T follicular helper cell (primary cell): ENCODE results near the gene PRSS57.

Source experiments
- DNase-seq: peaks from one replicate; pipeline ENCODE4 v3.0.0-alpha.2; 2020; ENCODE audit warnings: low read depth

The PRSS57 gene

DNA sequence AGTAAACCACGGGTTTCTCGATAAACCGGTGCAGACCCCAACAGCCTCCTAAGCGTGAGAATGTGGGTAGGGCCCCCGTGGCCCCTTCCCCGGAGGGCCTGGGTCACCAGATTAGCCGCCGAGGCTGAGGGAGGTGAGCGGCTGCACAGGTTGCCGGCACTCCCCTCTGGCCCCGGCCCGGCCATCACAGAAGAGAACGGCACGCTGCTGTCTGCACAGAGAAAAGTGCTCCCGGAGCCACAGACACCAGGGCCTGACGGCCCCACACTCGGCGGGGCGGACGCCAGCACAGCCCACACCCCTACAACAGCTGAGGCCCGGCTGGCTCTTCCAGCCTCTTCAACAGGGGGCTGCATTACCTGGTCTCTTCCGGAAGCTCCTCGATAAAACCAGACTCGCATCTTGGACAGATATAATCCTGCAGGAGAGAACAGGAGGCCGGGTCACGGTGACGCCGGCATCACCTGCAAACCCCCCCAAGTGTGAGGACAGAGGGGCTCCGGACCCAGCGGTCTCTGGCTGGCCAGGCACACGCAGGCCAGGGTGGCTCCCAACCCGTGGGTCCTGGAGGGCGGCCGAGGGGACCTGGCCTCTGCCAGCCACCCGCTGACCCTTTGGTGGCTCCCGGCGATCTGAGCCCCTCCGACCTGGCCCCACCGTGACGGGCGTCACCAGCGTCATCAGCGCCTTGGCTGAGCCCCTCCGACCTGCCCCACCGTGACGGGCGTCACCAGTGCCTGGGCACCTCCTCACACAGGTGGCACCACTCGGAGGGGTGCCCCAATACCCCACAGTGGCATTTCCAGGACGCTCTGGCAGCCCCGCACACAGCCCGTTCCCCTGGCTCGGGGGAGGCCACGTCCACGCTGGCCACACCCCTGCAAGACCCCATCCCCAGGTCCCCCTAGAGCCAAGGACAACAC, 42.5 kb downstream of the PRSS57 start:
- DNase-seq, result no peak

- DNase-seq, result no peak
These were observed 43.3 kb downstream of the PRSS57 start for GRCh38 chr19:651991-652390.

DNA sequence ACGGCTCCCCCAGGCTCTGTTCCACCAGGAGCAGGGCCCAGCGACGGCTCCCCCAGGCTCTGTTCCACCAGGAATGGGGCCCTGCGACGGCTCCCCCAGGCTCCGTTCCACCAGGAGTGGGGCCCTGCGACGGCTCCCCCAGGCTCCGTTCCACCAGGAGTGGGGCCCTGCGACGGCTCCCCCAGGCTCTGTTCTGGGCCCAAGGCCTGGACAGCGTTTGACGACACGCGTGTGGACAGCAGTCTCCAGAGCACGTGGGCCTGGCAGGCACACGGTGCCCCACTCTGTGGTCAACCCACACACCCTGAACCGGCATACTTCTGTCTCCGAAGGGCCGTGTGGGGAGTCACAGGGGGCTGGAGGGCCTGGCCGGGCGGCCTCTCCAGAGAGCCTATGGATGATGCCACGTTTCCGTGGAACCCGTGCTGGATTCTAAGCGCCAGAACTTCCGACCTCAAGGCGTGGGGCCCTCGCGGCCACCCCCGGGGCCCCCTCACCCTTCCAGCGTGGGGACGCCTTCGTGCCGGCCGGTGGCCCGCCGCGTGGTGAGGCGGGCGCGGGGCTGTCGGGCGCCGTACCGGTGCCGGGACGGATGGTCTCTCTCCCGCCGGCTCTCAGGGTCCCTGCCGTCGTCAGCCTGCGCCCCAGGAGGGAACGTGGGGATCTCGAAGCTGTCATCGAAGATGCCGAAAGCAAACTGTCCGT, 44.0 kb downstream of the PRSS57 start:
- DNase-seq, result no peak

DNA sequence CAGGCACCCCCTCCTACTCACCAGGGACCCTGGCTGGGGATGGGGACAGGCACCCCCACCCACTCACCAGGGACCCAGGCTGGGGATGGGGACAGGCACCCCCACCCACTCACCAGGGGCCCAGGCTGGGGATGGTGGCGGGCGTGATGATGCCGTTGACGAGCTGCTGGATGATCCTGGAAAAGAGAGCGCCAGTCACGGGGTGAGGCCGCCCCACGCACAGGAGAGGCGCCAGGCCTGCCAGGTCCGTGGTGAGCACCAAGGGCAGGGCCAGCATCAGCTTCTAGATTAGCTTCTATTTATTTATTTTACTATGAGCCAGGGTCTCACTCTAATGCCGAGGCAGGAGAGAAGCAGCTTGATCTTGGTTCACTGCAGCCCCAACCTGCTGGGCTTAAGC, 45.1 kb downstream of the PRSS57 start:
- DNase-seq, result no peak

- no peak for DNase-seq
These were observed 46.1 kb downstream of the PRSS57 start for GRCh38 chr19:648904-649801.

DNA sequence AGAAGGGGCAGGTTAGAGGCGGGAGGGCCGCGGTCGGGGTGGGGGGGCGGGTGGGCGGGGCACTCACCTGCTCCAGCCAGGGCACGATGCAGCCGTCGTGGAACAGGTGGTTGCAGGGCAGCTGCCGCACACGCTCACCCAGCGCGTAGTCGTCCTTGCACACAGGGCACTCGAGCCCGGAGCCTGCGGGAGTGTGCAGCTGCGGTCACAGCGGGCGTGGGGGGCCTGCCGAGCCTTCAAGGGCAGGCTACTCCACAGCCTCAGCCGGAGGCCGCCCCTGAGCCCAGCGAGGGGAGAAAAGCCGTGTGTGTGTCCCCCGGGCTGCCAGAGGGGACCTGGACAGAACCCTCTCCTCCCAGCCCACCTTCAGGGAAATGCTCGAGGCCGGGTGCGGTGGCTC, 46.9 kb downstream of the PRSS57 start:
- DNase-seq, result no peak

DNA sequence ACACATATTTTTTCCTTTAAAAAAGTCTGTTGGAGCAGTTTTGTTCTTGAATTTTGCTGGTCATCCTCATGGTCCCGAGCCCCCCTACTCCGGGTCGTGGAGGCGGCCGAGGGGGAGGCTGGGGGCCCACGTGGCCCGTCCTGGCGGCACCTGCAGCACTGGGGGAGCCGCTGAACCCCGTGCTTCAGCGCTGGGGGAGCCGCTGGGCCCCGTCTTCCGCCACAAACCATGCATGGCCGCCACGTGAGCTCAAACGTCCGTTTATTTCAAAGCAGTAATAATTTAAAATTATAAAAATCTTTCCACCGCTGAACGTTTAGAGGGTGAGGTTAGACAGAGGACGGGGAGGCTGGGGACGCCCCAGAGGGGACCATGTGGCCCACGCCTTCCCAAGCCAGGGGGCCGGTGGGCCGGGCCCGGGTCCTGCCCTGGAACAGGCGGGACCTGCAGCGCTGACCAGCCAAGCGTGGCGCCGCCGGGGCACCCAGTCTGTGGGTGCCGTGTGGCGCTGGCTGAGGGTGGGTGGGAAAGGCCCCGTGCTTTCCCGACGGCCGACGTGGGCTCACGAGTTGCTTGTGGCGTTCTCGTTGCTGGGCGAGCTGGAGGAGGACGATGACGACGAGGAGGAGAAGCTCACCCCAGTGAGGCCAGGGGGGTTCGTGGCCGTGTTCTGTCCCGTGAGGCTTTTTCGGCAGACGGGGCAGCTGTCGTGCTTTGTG, 47.5 kb downstream of the PRSS57 start:
- DNase-seq, result no peak

DNA sequence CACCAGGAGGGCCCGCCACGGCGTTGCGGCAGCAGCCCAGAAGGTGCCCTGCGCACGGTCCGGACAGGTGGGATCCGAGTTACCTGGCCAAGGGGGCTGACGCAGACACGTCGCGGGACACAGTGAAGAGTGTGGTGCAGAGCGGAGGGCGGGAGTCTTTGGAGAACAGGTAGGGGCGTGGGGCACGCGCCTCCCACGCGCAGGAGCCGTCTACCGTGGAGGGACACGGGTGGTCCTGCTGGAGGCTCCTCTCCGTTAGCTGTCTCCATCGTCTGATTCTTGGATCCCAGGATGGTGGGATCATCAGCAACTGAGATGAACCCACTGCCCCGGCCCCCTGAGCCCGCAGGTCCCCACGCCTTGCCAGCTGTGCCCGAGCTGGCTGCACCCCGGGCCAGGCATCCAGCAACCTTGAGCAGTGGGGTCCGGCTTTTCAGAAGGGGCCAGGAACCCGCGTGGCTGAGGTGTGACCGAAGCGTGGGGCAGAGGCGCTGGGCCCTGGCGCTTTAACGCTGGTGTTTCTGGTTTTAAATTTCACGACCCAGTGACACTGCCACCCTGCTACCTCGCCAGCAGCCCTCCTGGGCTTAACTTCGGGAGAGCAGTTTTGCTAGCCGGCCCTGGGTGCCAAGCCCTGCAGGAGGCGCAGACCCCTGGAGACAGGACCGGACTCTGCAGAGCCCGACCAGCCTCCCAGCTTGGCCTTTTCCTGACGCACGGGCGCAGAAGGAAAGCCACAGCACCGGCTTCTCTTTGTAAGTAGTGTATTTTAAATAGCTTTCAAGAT, 48.3 kb downstream of the PRSS57 start:
- no peak for DNase-seq

DNA sequence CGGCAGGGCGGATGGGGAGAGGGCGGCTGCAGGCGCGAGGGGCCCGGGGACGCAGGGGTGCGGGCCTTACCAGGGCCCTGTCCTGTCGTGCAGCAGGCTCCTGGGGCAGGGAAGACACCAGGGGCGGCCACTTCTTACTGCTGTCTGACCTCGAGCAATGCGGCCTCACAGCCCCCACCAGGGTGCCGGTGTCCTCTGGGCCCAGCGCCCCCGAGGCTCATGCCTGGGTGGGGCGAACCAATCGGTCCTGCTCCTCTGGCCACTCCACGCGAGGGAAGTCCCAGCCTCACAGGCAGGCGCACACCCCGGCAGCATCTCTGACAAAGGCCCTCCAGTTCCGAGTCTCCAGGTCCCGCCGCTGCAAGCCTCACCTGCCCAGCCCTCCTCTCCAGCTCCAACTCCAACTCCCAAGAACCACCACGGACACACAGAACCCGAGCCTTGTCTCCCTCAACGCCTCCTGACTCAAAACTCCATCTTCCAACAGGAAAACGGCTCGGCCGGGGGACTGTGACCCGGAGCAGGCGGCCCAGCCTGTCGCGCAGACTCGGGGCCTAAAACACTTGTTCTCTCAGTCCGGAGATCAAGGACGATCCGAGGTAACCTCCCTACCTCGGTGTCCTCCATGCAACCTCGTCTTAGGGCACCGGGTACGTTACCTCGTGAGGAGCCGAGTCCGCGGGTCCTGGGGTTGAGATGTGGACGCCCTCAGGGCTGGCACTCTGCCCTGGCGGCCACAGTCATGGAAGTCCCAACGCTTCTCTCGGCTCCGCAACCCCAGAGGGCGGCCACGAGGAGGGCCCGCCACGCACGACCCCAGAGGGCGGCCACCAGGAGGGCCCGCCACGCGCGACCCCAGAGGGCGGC, 49.1 kb downstream of the PRSS57 start:
- DNase-seq, result no peak

DNA sequence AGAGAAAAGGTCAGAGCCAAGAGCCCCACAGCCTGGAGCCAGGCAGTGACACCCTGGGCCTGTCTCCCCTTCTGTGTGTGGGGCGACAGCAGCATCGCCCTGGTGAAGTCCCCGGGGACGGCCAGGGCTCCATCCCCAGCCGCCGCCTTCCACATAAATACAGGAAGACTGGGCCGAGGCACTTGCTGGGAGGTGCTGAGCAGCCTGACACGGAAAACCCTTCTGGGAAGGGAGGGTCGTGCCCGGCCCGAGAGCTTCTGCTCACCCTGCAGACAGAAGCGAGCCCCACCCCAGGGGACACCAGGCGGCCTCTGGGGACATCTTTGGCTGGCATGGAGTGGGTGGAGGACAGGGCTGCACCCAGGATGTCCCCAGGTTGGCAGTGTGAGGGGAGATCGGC, 50.5 kb downstream of the PRSS57 start:
- DNase-seq, result no peak

- no peak for DNase-seq
These were observed 50.9 kb downstream of the PRSS57 start for GRCh38 chr19:644363-644762.

DNA sequence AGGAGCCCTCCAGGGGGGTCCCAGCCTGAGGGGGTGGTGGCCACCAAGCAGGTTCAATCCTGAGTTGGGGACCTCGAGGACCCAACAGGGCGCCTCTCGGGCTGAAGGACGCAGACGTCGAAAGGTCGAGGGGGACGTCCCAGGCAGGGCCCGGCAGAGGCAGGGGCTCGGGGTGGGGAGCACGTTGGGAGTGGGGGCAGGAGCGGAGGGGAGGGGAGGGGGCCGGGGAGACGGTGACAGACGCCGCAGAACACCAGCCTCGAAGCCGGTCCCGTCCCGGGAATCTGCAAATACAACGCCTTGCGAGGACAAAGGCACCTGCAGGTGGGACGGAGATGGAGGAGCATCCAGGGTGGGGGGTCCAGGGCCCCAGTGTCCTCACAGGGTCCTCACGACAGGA, 51.5 kb downstream of the PRSS57 start:
- no peak for DNase-seq

GRCh38 chr19:642767-643727, 52.2 kb downstream of the PRSS57 start:
- no peak for DNase-seq

DNA sequence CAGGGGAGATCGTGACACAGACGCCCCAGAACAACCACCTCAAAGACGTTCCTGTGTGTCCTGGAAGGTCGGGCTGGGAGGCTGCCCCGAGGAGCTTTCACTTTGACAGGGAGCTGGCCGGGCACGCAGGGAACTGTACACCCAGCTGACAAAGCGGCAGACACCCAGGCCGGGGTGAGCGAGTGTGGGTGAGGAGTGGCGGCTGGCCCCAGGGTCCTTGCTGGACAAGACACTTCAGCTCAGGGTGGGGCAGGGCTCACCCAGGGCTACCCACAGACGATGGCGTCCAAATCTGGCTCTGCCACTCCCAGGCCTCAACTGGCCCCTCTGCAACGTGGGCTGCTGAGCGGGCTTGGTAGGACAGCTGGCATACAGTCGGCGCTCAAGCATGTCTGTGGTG, 53.5 kb downstream of the PRSS57 start:
- DNase-seq, result no peak

DNA sequence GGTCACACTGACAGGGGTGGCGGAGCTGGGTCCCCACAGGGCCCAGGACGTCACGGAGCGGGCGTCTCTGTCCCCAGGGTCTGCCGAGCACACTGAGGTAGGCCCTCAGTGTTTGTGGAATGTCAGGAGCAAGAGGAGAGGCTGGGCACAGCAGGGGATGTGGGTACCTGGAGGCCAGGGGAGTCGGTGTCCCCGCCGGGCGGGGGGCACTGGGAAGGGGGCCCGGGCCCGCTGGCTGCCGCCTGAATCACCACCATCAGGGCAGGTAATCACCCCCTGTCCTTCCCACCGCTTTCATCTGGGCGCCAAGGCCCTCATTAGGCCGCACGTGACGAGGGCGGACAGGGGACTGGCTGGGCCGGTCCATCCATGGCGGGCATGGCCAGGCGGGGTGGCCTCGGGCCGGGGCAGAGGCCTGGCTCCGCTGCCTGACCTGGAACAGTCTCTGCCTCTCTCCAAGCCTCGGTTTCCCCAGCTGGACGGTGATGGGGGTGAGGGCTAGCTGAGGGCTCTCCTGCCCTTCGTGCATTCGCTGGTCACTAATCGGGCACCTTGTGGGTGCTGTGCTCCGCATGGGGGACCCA, 54.6 kb downstream of the PRSS57 start:
- DNase-seq, result no peak

GRCh38 chr19:640161-640558, 55.1 kb downstream of the PRSS57 start:
- no peak for DNase-seq

- DNase-seq, result peak; percentile 96
These were observed 55.7 kb downstream of the PRSS57 start, which contains the start of gene FGF22 for GRCh38 chr19:639253-640160. Gene FGF22 (plus strand): TSS chr19:639879. CDS start chr19:639926, 47 bp downstream.
